Calu3 (cell line): Measurements from ENCODE around the gene QDPR. TPM values are rescaled to one million over a fixed set of nuclear protein-coding genes. Genes with fewer than 3 reads are reported as not detected.

Experiments
- BruUV-seq: library from RNA; stranded (reverse); fragments of 400-500 nt; replicated peaks from 2 replicates; lab custom pipeline; 2021; lab: Mats Ljungman, UMichigan
- CTCF ChIA-PET: fragments of 300-600 bp; sonication (Branson Sonifier 250); formaldehyde crosslinking; loops from one replicate; lab custom pipeline; 2022; ENCODE audit warnings: antibody characterized with exemption; lab: Charles Lee
- DNase-seq: peaks from one replicate; pipeline ENCODE4 v3.0.0; 2022
- H3K27ac Mint-ChIP-seq: one replicate; pipeline ENCODE4 v1.8.0; 2022; ENCODE audit warnings: mixed read lengths; ENCODE audit not compliant: unreplicated experiment
- H3K27me3 Mint-ChIP-seq: one replicate; pipeline ENCODE4 v1.8.0; 2022; ENCODE audit warnings: mixed read lengths; ENCODE audit not compliant: unreplicated experiment
- H3K36me3 Mint-ChIP-seq: one replicate; pipeline ENCODE4 v1.8.0; 2022; ENCODE audit warnings: mild to moderate bottlenecking, moderate library complexity, mixed read lengths; ENCODE audit not compliant: insufficient read depth, unreplicated experiment
- H3K4me1 Mint-ChIP-seq: one replicate; pipeline ENCODE4 v1.8.0; 2022; ENCODE audit warnings: mild to moderate bottlenecking, low read depth, mixed read lengths; ENCODE audit not compliant: unreplicated experiment
- H3K4me3 Mint-ChIP-seq: one replicate; pipeline ENCODE4 v1.8.0; 2022; ENCODE audit warnings: mild to moderate bottlenecking, low read depth, moderate library complexity, mixed read lengths; ENCODE audit not compliant: unreplicated experiment
- H3K9me3 Mint-ChIP-seq: one replicate; pipeline ENCODE4 v1.8.0; 2022; ENCODE audit warnings: low read depth, mixed read lengths; ENCODE audit not compliant: unreplicated experiment
- intact Hi-C: fragments of 100-400 bp; cut with micrococcal nuclease; formaldehyde crosslinking; loops from one replicate; pipeline ENCODE4 v1.10.0; 2022; ENCODE audit not compliant: unreplicated experiment
- total RNA-seq: library from RNA; stranded (reverse); gene quantifications from 2 replicates; pipeline ENCODE4 v1.2.3, GENCODE V29; 2022
- TF ChIP-seq, protein P1 (sequence below): fragments of 200-600 bp; IDR thresholded peaks from one replicate; pipeline ENCODE4 v1.8.0; 2022; ENCODE audit warnings: antibody characterized with exemption; ENCODE audit not compliant: unreplicated experiment

The QDPR gene
- total RNA-seq, 1 experiment from 2014 or later, result 24.8 TPM

DNA sequence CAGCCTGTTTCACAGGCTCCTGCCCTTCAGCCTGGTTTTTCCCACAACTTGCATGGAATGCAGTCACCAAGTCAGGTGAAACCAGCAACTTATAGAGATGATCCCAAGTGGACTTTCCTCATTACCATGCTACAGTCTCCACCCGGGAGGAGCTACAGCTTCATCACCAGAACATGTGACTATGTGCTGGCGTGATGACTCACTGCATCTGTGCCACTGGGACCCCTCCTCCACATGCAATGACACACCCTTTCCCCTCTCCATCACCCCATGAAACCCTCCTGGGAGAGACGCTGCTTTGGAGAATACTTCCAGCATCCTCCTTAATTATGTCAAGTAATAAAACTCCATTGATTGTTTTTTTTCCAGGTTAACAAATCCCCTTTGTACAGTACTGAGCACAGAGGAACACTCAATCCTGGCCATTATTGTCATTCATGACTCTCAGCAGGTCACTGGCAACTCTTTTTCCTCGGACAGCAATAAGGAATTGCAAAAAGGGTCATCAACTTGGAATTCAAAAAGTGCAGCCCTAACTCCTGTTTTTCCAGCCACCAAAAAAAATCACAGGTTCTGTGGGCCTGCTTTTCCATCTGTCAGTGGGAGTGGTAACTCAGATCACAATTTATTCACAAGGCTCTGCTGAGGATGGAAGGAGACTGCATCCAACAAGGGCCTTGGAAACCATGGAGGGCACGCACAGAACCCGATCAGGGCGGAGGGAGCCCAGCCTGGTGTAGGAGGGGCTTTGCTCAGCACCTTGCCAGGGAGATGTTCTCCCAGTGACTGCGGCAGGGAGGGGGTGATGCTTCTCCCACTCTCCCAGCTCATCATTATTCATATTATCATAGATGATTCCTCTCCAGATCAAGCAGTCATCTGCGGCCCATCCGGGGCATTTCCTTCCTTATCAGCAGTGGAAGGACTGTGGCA lies 17.4 kb downstream of the QDPR start:
- Mint-ChIP-seq H3K9me3 (no peaks in the 10 kb centered on the region), H3K36me3 (peaks cover 6% of the 10 kb centered on the region), H3K4me1 (peaks cover 8% of the 10 kb centered on the region), H3K4me3 (no peak overlapping the region), H3K27me3 (no peaks in the 10 kb centered on the region), H3K27ac (peak overlapping the region; percentile 77)
- TF ChIP-seq, protein P1, sequence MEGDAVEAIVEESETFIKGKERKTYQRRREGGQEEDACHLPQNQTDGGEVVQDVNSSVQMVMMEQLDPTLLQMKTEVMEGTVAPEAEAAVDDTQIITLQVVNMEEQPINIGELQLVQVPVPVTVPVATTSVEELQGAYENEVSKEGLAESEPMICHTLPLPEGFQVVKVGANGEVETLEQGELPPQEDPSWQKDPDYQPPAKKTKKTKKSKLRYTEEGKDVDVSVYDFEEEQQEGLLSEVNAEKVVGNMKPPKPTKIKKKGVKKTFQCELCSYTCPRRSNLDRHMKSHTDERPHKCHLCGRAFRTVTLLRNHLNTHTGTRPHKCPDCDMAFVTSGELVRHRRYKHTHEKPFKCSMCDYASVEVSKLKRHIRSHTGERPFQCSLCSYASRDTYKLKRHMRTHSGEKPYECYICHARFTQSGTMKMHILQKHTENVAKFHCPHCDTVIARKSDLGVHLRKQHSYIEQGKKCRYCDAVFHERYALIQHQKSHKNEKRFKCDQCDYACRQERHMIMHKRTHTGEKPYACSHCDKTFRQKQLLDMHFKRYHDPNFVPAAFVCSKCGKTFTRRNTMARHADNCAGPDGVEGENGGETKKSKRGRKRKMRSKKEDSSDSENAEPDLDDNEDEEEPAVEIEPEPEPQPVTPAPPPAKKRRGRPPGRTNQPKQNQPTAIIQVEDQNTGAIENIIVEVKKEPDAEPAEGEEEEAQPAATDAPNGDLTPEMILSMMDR, result no peak
- BruUV-seq, result no TSS peak
- CTCF ChIA-PET, result no interaction called here
- DNase-seq, result peak; percentile 27
- intact Hi-C loops, result no loop called here

DNA sequence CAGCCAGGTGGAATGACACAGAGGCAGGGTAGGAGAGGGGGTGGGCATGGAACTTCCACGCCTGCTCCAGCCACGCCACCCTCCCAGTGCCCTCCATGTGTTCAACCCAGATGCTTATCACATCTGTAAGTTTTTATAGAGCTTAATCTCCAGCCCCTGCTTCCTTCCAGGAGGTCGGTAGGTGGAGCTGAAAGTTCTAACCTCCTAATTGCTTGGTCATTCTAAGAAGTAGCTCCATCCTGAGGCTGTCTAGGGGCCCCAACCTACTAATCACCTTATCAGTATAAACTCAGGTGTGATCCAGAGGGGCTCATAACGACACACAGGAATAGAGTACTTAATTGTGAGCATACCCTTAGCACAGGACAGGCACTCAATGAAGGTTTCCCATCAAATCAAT lies 18.3 kb downstream of the QDPR start:
- no TSS peak for BruUV-seq
- CTCF ChIA-PET, result no interaction called here
- intact Hi-C loops, result no loop called here
- Mint-ChIP-seq H3K27ac (no peak overlapping the region), H3K4me3 (no peak overlapping the region), H3K36me3 (peaks cover 6% of the 10 kb centered on the region), H3K9me3 (no peaks in the 10 kb centered on the region), H3K4me1 (peaks cover 8% of the 10 kb centered on the region), H3K27me3 (no peaks in the 10 kb centered on the region)
- DNase-seq, result no peak
- TF ChIP-seq, protein P1, result no peak

DNA sequence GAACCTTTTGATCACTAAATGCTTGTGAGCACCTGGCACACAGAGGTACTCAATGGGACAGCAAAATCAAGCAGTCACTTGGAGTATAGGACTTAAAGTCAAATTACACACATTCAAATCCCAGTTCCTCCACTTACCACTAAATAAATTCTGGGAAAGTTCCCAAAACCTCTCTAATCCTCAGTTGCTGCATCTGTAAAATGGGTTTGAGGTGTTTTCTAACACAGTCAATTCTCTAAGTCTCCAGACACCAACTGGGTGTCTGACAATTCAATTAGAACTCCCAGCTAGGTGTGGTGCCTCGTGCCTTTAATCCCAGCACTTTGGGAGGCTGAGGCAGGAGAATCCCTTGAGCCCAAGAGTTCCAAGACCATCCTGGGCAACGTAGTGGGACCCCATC lies 19.0 kb downstream of the QDPR start:
- BruUV-seq, result no TSS peak
- Mint-ChIP-seq H3K4me3 (no peak overlapping the region), H3K9me3 (no peaks in the 10 kb centered on the region), H3K27me3 (no peaks in the 10 kb centered on the region), H3K4me1 (peaks cover 8% of the 10 kb centered on the region), H3K27ac (no peak overlapping the region), H3K36me3 (peaks cover 6% of the 10 kb centered on the region)
- no peak for DNase-seq
- intact Hi-C loops, result no loop called here
- TF ChIP-seq, protein P1, result no peak
- CTCF ChIA-PET, result no interaction called here

DNA sequence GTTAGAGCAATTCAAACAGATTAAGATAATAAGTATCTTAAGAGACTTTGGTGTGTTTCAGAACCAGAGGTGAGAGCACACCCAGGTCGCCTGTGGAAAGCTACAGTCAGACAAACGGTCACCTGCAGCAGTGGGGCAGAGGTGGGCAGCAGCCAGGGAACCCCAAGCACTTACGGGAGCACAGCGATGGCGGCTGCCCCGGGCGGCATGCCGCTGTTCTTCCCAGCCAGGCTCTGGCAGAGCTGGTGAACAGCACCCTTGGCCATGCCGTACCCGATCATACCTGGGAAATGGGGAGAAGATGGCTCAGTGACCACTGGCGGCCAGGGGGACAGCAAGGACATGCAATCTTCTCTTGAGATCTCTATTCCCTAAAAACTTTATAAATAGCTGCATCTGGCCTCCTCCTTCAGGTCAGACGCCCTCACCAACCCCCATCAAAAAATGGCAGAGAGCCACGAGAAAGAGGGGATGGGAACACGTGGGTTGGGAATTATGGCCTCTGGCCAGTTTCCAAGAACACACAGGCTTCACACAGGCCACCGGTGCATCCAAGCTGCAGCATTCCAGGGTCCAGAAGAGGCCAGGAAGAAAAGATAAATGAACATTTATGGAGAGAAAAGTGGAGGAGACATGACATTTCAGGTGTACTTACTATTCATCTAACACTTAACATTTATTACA lies 19.7 kb downstream of the QDPR start:
- BruUV-seq, result no TSS peak

More for the DNA sequence above, 19.7 kb downstream of the QDPR start:
- TF ChIP-seq, protein P1, result no peak
- CTCF ChIA-PET, result no interaction called here
- Mint-ChIP-seq H3K36me3 (peaks cover 6% of the 10 kb centered on the region), H3K27me3 (no peaks in the 10 kb centered on the region), H3K4me1 (peaks cover 8% of the 10 kb centered on the region), H3K27ac (no peak overlapping the region), H3K4me3 (no peak overlapping the region), H3K9me3 (no peaks in the 10 kb centered on the region)
- intact Hi-C loops, result no loop called here
- no peak for DNase-seq
